K562 treated with DMSO at 1 percent for 24 hours (cell line): ENCODE data around the gene CCN5. TPM values are rescaled to one million over a fixed set of nuclear protein-coding genes. Genes with fewer than 3 reads are reported as not detected.

ENCODE experiments used
- total RNA-seq: library from RNA; unstranded; fragments of 300-600 nt; gene quantifications from 2 replicates; pipeline ENCODE4 v1.2.3, GENCODE V29; 2022; ENCODE audit warnings: low read depth; ENCODE audit not compliant: insufficient read depth

CCN5 gene, protein sequence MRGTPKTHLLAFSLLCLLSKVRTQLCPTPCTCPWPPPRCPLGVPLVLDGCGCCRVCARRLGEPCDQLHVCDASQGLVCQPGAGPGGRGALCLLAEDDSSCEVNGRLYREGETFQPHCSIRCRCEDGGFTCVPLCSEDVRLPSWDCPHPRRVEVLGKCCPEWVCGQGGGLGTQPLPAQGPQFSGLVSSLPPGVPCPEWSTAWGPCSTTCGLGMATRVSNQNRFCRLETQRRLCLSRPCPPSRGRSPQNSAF
- total RNA-seq, result not detected in 2 replicates

DNA sequence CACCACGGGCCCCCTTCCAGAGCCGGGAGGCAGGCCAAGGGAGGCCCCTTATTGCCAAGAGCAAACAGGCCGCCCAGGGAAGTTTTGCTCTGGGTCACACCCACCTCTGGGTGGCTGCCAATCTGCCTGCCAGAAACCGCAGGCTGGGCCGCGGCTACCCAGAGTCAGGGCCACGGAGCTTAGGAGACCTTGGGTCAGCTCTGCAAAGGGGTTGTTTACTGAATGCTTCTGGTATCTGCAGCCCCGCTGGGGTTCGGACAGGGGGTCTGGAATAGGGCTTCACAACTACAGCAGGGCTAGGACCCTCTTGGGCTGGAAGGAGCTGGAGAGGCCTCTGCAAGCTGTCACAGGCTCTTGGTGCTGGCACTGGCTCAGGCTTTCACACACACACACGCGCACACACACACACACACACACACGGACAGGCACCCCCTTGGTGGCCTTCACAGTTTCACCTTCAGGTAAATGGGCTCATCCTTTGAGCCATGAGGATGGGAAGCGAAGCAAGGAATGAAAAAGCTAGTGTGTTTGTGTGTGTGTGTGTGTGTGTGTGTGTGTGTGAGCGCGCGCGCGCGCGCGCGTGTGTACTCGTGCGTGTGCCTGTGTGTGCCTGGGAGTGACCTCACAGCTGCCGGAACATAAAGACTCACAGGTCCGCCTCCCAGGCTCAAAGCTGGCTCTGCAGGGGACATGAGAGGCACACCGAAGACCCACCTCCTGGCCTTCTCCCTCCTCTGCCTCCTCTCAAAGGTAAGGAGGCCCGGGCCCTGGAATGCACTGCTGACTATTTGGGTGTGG is at the start of gene CCN5:
CCN5 (plus strand) TSS at position 669 of the 798 bp plus-strand sequence; CDS start at position 691, 22 bp downstream.

DNA sequence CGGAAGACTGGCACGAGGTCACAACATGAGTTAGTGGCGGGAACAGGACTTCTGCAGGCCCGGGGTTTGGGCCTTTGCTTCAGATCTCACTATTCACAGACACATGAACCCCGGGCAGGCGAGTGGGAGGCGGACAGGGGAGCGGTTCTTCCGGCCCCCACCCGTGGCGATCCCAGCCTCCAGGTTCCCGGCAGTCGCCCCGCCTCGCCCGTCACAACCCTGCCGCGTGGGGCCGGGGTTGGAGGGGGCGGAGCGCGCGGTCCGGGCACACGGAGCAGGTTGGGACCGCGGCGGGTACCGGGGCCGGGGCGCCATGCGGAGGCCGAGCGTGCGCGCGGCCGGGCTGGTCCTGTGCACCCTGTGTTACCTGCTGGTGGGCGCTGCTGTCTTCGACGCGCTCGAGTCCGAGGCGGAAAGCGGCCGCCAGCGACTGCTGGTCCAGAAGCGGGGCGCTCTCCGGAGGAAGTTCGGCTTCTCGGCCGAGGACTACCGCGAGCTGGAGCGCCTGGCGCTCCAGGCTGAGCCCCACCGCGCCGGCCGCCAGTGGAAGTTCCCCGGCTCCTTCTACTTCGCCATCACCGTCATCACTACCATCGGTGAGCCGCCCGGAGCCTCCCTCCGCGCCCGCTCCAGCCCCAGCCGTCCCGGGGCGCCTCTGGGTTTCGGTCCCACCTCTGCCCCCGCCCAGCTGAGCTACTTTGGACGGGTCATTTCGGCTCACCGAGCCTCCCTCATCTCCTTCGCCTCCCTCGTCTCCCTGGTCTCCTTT is 30.6 kb downstream of the CCN5 start, which contains the start of gene KCNK15:
KCNK15 (plus strand) TSS at position 268 of the 769 bp plus-strand sequence; CDS start at position 314, 46 bp downstream.

Other genes starting within 250 kb of the CCN5 start
- gene TTPAL, start 239.5 kb upstream of the CCN5 start, total RNA-seq, result 3.1 and 4.8 TPM in 2 replicates
- 50.1 and 60.4 TPM in 2 replicates for gene SERINC3, start 193.3 kb upstream of the CCN5 start, total RNA-seq
- gene PKIG, start 132.8 kb upstream of the CCN5 start, total RNA-seq, result 17.2 and 17.4 TPM in 2 replicates
- 4.1 and 5.2 TPM in 2 replicates for gene ADA, start 63.7 kb upstream of the CCN5 start, total RNA-seq
- gene KCNK15, start 30.5 kb downstream of the CCN5 start, total RNA-seq, result 0.64 and 1.0 TPM in 2 replicates
- gene RIMS4, start 95.2 kb downstream of the CCN5 start, total RNA-seq, result not detected in 2 replicates
- 87.3 and 99.6 TPM in 2 replicates for gene YWHAB, start 170.3 kb downstream of the CCN5 start, total RNA-seq
- 44.2 and 63.9 TPM in 2 replicates for gene PABPC1L, start 194.7 kb downstream of the CCN5 start, total RNA-seq
- gene TOMM34, start 245.0 kb downstream of the CCN5 start, total RNA-seq, result 49.1 and 51.5 TPM in 2 replicates